PC-9 (cell line): ENCODE measurements around the gene P4HA2.

Experiments used
- EZH2 ChIP-seq: fragments of 200-600 bp; sonication (generic); IDR thresholded peaks from 2 replicates; pipeline ENCODE4 v1.8.0; 2017; ENCODE audit warnings: antibody characterized with exemption, low read depth
- TF ChIP-seq, protein P1 (sequence below): fragments of 200-600 bp; sonication (generic); conservative IDR thresholded peaks from 2 replicates; pipeline ENCODE4 v1.6.1; 2017; ENCODE audit warnings: mixed run types, antibody characterized with exemption, mild to moderate bottlenecking, moderate library complexity

DNA sequence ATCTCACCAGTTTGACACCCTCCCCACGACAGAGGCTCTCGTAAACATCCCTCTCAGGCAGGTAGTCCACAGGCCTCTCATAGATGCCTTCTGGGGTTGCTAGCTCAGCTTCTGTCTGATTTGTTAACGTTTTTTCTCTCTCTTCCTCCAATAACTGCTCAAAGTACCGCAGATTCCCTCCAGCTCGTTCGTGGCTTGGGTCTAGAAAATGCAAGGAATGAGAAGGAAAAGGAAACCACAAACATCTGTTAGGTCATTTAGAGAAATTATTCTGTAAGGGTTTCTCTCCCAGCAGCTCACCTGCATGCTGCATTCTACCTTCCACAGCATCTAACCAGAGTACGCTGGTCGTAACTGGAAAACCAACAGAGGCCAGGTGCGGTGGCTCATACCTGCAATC lies 18.5 kb downstream of the P4HA2 start:
- TF ChIP-seq, protein P1, sequence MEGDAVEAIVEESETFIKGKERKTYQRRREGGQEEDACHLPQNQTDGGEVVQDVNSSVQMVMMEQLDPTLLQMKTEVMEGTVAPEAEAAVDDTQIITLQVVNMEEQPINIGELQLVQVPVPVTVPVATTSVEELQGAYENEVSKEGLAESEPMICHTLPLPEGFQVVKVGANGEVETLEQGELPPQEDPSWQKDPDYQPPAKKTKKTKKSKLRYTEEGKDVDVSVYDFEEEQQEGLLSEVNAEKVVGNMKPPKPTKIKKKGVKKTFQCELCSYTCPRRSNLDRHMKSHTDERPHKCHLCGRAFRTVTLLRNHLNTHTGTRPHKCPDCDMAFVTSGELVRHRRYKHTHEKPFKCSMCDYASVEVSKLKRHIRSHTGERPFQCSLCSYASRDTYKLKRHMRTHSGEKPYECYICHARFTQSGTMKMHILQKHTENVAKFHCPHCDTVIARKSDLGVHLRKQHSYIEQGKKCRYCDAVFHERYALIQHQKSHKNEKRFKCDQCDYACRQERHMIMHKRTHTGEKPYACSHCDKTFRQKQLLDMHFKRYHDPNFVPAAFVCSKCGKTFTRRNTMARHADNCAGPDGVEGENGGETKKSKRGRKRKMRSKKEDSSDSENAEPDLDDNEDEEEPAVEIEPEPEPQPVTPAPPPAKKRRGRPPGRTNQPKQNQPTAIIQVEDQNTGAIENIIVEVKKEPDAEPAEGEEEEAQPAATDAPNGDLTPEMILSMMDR = no peak
- no peak for TF ChIP-seq EZH2
